Neural cell (in vitro differentiated cells): ENCODE results near the gene MDP1. TPM values are rescaled to one million over a fixed set of nuclear protein-coding genes. Genes with fewer than 3 reads are reported as not detected.

Experiments
- H2AFZ ChIP-seq: fragments of 200-600, 300-800 bp; sonication (generic), shearing (Covaris generic); 2 replicates; pipeline ENCODE4 v1.6.0; 2014; ENCODE audit warnings: low read depth, mild to moderate bottlenecking, antibody characterized with exemption, low read length, moderate library complexity
- H3F3A ChIP-seq: fragments of 200-600 bp; shearing (Covaris generic); 2 replicates; pipeline ENCODE4 v1.6.1; 2016; ENCODE audit warnings: mild to moderate bottlenecking, moderate library complexity, mixed read lengths, antibody characterized with exemption, low read length; ENCODE audit not compliant: insufficient read depth, poor library complexity, severe bottlenecking
- H3K27ac ChIP-seq: fragments of 200-600, 300-800 bp; sonication (generic), shearing (Covaris generic); 2 replicates; pipeline ENCODE4 v1.5.1; 2014; ENCODE audit warnings: mild to moderate bottlenecking, low read length, moderate library complexity
- H3K27me3 ChIP-seq: fragments of 300-800, 200-600 bp; sonication (generic), shearing (Covaris generic); 2 replicates; pipeline ENCODE4 v1.6.0; 2014; ENCODE audit warnings: mild to moderate bottlenecking, low read depth, low read length, moderate library complexity; ENCODE audit not compliant: insufficient read depth
- H3K36me3 ChIP-seq: fragments of 300-800, 200-600 bp; sonication (generic), shearing (Covaris generic); 2 replicates; pipeline ENCODE4 v1.5.1; 2014; ENCODE audit warnings: mild to moderate bottlenecking, antibody characterized with exemption, low read length, moderate library complexity; ENCODE audit not compliant: insufficient read depth
- H3K4me2 ChIP-seq: fragments of 300-800, 200-600 bp; sonication (generic), shearing (Covaris generic); 2 replicates; pipeline ENCODE4 v1.6.0; 2014; ENCODE audit warnings: mild to moderate bottlenecking, low read length
- H3K4me3 ChIP-seq: fragments of 300-800, 200-600 bp; sonication (generic), shearing (Covaris generic); 2 replicates; pipeline ENCODE4 v1.5.1; 2014; ENCODE audit warnings: mild to moderate bottlenecking, low read length, moderate library complexity
- H3K79me2 ChIP-seq: fragments of 200-600 bp; shearing (Covaris generic); replicated peaks from 2 replicates; pipeline ENCODE4 v1.6.0; 2014; ENCODE audit warnings: mild to moderate bottlenecking, low read length, moderate library complexity; ENCODE audit not compliant: insufficient read depth
- H3K9ac ChIP-seq: fragments of 300-800, 200-600 bp; sonication (generic), shearing (Covaris generic); 2 replicates; pipeline ENCODE4 v1.6.1; 2016; ENCODE audit warnings: mild to moderate bottlenecking, low read length, mixed read lengths
- H3K9me2 ChIP-seq: fragments of 200-600 bp; shearing (Covaris generic); 2 replicates; pipeline ENCODE4 v1.6.1; 2016; ENCODE audit warnings: mild to moderate bottlenecking, low read length, mixed read lengths; ENCODE audit not compliant: insufficient read depth
- H3K9me3 ChIP-seq: fragments of 200-600, 300-800 bp; sonication (generic), shearing (Covaris generic); 2 replicates; pipeline ENCODE4 v1.6.1; 2016; ENCODE audit warnings: mild to moderate bottlenecking, mixed run types, low read length, moderate library complexity, mixed read lengths
- H4K20me1 ChIP-seq: fragments of 200-600 bp; shearing (Covaris generic); 2 replicates; pipeline ENCODE4 v1.6.1; 2016; ENCODE audit warnings: mild to moderate bottlenecking, mixed run types; ENCODE audit not compliant: insufficient read depth
- CTCF ChIP-seq: fragments of 450-650 bp; IDR thresholded peaks from 2 replicates; pipeline ENCODE4 v1.5.1; 2014; ENCODE audit warnings: antibody characterized with exemption, mild to moderate bottlenecking, moderate library complexity; ENCODE audit not compliant: poor library complexity, severe bottlenecking
- EP300 ChIP-seq: fragments of 450-650 bp; conservative IDR thresholded peaks from 2 replicates; pipeline ENCODE4 v1.6.1; 2014; ENCODE audit warnings: antibody characterized with exemption, mild to moderate bottlenecking, moderate library complexity; ENCODE audit not compliant: poor library complexity, severe bottlenecking
- EZH2 ChIP-seq: fragments of 200-600, 300-800 bp; shearing (Covaris generic), sonication (generic); IDR thresholded peaks from 2 replicates; pipeline ENCODE4 v1.6.1; 2014; ENCODE audit warnings: antibody characterized with exemption, low read length, borderline replicate concordance, mild to moderate bottlenecking; ENCODE audit not compliant: insufficient read depth, poor library complexity, severe bottlenecking
- MXI1 ChIP-seq: fragments of 450-650 bp; conservative IDR thresholded peaks from 2 replicates; pipeline ENCODE4 v1.6.1; 2014; ENCODE audit warnings: antibody characterized with exemption, mild to moderate bottlenecking; ENCODE audit not compliant: poor library complexity, severe bottlenecking
- RAD21 ChIP-seq: fragments of 450-650 bp; conservative IDR thresholded peaks from 2 replicates; pipeline ENCODE4 v1.6.1; 2014; ENCODE audit warnings: antibody characterized with exemption, mild to moderate bottlenecking, moderate library complexity
- SMC3 ChIP-seq: fragments of 450-650 bp; conservative IDR thresholded peaks from 2 replicates; pipeline ENCODE4 v1.6.1; 2014; ENCODE audit warnings: antibody characterized with exemption, mild to moderate bottlenecking, moderate library complexity; ENCODE audit not compliant: poor library complexity
- TAF1 ChIP-seq: IDR thresholded peaks from 2 replicates; pipeline ENCODE4 v1.6.1; 2012; ENCODE audit warnings: low read depth
- polyA plus RNA-seq: library from polyadenylated mRNA; depleted of rRNA; stranded (reverse); fragments of >200 nt; gene quantifications from 2 replicates; pipeline ENCODE4 v1.2.3, GENCODE V29; 2014

The MDP1 gene
- polyA plus RNA-seq, 1 donor from 2014 or later: 94.2 TPM

DNA sequence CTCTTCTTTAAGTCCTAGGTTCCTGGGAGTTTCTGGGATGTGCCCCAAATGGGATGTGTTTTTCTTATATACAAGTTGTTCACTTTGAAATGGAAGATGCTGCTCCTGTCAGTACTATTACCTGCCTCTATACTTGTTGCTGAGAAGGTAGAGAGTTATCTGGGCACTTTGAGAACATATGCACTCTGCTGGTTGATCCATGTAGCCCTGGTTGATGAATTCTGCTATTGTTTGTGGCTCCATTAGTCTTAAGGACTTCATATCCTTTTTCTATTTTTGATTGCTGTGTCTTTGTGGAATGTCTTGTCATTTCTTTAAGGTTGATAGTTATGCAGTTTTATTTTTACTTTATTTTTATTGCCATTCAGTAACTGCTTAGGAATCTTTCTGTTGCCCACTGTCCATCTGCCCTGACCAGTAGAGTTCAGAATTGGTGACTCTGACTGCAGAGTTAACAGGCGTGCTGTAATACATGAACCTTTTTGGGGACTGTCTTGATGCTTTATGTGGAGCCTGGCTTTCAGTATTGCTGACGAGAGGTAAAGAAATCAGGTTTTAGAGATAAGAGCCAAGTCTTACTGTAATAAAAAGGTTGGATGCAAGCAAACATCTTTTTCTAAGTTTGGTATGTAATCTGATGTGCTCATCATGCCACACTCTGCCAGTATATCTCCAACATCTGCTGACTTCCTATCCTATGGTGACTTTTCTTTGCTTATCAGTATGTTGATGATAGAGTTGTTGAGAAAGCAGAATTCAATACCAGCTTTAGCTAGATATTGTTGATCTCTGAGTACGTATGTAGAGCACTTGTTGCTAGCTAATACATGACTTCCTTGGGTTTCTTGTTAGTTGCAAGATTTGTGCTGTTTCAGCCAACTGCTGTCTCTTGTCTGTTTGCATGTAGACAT, 18.5 kb upstream of the MDP1 start:
- H3F3A ChIP-seq: no peaks in the 10 kb centered on the region
- H3K27me3 ChIP-seq: no peaks in the 10 kb centered on the region
- H3K27ac ChIP-seq: no peak overlapping the region
- peaks cover under 1% of the 10 kb centered on the region for H3K36me3 ChIP-seq
- H3K4me3 ChIP-seq: peak overlapping the region; percentile 78
- H3K9me2 ChIP-seq: no peaks in the 10 kb centered on the region
- H2AFZ ChIP-seq: no peak overlapping the region
- TF ChIP-seq TAF1 (no peak), EP300 (no peak), RAD21 (no peak)
- no peak overlapping the region for H3K9ac ChIP-seq
- peaks cover 28% of the 10 kb centered on the region for H3K79me2 ChIP-seq
- peaks cover 5% of the 10 kb centered on the region for H4K20me1 ChIP-seq
- H3K4me2 ChIP-seq: peak overlapping the region; percentile 86
- no peaks in the 10 kb centered on the region for H3K9me3 ChIP-seq

GRCh38 chr14:24233538-24233866, 17.6 kb upstream of the MDP1 start:
- Histone ChIP-seq H2AFZ (no peak overlapping the region), H3K9ac (peak overlapping the region; percentile 84), H3K4me2 (peak overlapping the region; percentile 86), H3K36me3 (no peaks in the 10 kb centered on the region), H3K27ac (no peak overlapping the region), H4K20me1 (no peaks in the 10 kb centered on the region), H3K9me3 (no peaks in the 10 kb centered on the region), H3K9me2 (no peaks in the 10 kb centered on the region), H3F3A (no peaks in the 10 kb centered on the region), H3K27me3 (no peaks in the 10 kb centered on the region), H3K4me3 (peak overlapping the region; percentile 78), H3K79me2 (peaks cover 28% of the 10 kb centered on the region)
- TF ChIP-seq EZH2 (no peak), EP300 (no peak)

DNA sequence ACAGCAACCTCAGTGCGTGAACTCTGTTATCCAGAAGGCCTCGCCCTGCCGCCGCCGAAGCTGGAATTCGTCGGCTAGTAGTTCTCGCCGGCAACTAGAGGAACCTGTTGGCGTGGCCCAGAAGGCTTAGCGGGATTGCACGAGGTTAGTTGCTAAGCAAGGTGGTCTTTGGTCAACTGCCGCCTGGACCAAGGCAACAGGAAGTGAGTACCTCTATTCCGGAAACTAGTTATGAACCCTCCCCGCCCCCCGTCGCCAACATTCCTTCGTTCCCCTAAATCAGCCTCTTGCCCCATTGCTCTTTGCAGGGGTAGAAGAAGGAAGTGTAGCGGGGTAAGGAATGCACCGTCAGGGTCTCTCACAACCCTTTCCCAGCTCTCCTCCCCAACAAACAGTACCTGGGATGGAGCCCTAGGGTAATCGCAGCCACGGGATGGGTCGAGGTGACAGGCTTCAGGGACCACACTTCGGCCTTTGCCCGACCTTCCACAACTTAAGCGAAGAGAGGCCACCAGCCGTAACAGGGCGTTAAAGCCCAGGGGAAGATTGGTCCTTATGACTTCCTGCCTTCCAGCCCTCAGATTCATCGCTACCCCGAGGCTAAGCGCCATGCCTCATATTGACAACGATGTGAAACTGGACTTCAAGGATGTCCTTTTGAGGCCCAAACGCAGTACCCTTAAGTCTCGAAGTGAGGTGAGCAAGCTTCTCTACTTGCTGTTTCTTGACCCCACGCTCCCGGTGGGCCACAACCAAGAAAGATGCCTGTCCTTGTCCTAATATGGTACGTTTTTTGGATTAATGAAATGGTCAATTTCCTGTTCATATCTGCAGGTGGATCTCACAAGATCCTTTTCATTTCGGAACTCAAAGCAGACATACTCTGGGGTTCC, 17.0 kb upstream of the MDP1 start, which contains the start of gene GMPR2:
GMPR2 (plus strand) TSS at position 285 of the 893 bp plus-strand sequence; CDS start at position 610, 325 bp downstream.
- Histone ChIP-seq H3K36me3 (no peaks in the 10 kb centered on the region), H2AFZ (peak within 1 kb of the TSS; percentile 52), H3F3A (no peaks in the 10 kb centered on the region), H3K9me2 (no peaks in the 10 kb centered on the region), H3K79me2 (peaks cover 31% of the 10 kb centered on the region), H3K27ac (peak within 1 kb of the TSS; percentile 85), H4K20me1 (no peaks in the 10 kb centered on the region), H3K27me3 (no peaks in the 10 kb centered on the region), H3K4me2 (peak within 1 kb of the TSS; percentile 96), H3K9ac (peak within 1 kb of the TSS; percentile 84), H3K9me3 (no peaks in the 10 kb centered on the region), H3K4me3 (peak within 1 kb of the TSS; percentile 78)
- peak; percentile 30 for TF ChIP-seq MXI1
- TF ChIP-seq RAD21: no peak
- no peak for TF ChIP-seq SMC3
- no peak for TF ChIP-seq EP300
- no peak for TF ChIP-seq CTCF
- no peak for TF ChIP-seq TAF1
